ENCODE results near the gene GNAI3.

- no peak for TF ChIP-seq CTCF (conservative IDR thresholded peaks at IDR 0.05; ENCODE audit: low read depth, low read length)
- TF ChIP-seq EZH2 (IDR thresholded peaks at IDR 0.05; ENCODE audit: borderline replicate concordance, low read depth, low read length, poor library complexity, severe bottlenecking), result no peak
These were observed at the start of gene GNAI3 for GRCh38 chr1:109548321-109549267.
